Activated T-cell treated with anti-CD3 and anti-CD28 coated beads, Interleukin-2, amount 50 U/mL, for 4 hours (primary cell): Measurements from ENCODE around the gene TMEM120A. TPM values are rescaled to one million over a fixed set of nuclear protein-coding genes. Genes with fewer than 3 reads are reported as not detected.

Experiments
- ATAC-seq, 2 donors: fragments of 200-7000 bp; cut with Tn5 transposase; one replicate each; pipeline ENCODE4 v1.10.0; 2021
- DNase-seq: peaks from one replicate; pipeline ENCODE4 v3.0.0-alpha.2; 2020
- H3K27me3 Mint-ChIP-seq: one replicate; pipeline ENCODE4 v1.8.0; 2021; ENCODE audit warnings: low read depth, mixed read lengths
- H3K36me3 Mint-ChIP-seq: one replicate; pipeline ENCODE4 v1.8.0; 2022; ENCODE audit warnings: mixed read lengths; ENCODE audit not compliant: insufficient read depth
- H3K4me1 Mint-ChIP-seq: one replicate; pipeline ENCODE4 v1.8.0; 2021; ENCODE audit warnings: low read depth, mixed read lengths
- H3K4me3 Mint-ChIP-seq: one replicate; pipeline ENCODE4 v1.8.0; 2021; ENCODE audit warnings: mild to moderate bottlenecking, moderate library complexity, mixed read lengths
- H3K9me3 Mint-ChIP-seq: one replicate; pipeline ENCODE4 v1.8.0; 2021; ENCODE audit warnings: mixed read lengths
- total RNA-seq, 3 donors: library from RNA; stranded (reverse); gene quantifications; one replicate each; pipeline ENCODE4 v1.2.1, GENCODE V29; 2021

Gene TMEM120A
- total RNA-seq, 3 donors from 2014 or later, result 20.4 to 26.6 (median 20.6) TPM

DNA sequence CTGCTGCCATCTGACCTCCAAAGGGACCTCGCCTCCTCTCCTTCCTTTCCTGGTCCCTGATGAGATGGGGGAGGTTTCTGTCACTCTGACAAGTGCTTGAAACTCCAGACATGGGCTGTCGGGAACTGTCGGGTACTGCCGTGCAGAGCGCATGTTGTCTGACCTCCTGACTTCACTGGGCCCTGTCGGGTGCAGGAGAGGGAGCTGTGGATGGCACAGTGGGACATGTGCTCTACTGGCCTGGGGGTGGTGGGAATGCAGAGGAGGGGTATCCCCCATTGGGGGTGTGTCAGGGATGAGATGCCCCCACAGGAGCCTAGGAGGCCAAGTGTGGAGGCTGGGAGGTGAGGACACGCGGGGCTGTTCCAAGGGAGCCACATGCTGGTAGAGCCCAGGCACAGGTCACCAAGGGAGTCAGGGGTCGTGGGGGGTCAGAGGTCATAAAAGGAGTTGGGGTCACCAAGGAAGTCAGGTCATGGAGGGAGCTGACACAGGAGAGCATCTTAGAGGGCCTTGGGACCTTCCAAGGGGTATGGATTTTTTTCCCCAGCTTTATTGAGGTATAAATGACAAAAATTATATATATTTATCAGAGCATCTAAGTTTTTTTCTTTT, 30.9 kb downstream of the TMEM120A start:
- Mint-ChIP-seq H3K27me3 (no peaks in the 10 kb centered on the region), H3K4me3 (no peak overlapping the region), H3K36me3 (peaks cover 24% of the 10 kb centered on the region), H3K9me3 (no peaks in the 10 kb centered on the region), H3K4me1 (no peaks in the 10 kb centered on the region)
- ATAC-seq (no peak), DNase-seq (no peak)

DNA sequence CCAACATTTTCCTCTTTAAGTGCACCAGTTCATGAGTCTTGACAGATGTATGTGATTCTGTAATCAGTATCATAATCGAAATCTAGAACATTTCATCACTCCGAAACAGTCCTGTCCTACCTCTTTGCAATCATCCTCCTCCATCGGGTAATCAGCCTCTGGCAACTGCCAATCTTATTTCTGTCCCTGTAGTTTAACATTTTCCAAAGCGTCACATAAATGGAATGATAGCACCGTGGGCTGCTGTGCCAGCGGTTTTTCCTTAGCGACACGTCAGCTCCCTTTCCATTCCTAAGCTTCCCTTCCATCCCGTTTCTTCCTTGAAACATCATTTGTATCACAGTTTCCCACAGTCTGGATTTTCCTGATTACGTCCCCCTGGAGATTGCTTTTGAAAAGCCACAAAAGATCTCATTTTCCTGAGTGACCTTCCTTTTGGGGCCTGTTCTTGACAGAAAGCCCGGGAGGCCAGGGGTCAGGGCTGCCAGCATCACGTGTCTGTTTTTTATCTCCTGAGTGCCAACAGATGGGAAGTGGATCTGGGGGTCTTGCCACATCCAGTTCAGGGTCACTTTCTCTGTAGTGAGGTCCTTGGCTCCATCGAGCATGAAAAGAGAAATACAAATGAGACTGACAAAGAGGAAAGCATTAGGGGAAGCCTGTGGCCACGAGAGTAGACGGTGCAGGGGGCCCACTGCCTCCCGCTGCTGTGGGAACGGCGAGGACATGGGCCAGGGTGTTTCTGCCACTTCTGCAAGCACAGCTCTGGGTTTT, 31.6 kb downstream of the TMEM120A start:
- H3K9me3 Mint-ChIP-seq, result no peaks in the 10 kb centered on the region
- H3K4me1 Mint-ChIP-seq, result no peaks in the 10 kb centered on the region
- H3K27me3 Mint-ChIP-seq, result no peaks in the 10 kb centered on the region
- no peak for DNase-seq
- H3K4me3 Mint-ChIP-seq, result no peak overlapping the region
- H3K36me3 Mint-ChIP-seq, result peaks cover 24% of the 10 kb centered on the region
- ATAC-seq, result no peak

DNA sequence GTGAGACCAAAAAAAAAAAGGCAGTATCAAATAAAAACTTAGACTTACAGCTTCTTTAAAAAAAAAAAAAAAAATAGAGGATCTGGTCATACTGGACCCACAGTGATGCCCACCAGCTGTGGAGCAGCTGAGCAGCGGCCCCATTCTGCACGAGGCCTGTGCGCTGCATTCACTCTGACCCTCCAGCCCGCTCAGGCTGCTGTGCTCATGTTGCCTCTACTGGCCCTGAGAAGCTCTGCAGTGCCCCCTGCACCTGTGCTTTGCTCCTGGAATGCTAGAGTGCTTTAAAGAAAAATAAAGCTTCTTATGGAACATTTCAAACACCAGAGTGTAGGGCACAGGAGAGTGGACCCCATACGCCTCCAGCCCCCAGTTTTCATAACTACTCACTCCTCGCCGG, 33.2 kb downstream of the TMEM120A start:
- no peaks in the 10 kb centered on the region for H3K4me1 Mint-ChIP-seq
- peaks cover 28% of the 10 kb centered on the region for H3K36me3 Mint-ChIP-seq
- DNase-seq (no peak), ATAC-seq (no peak)
- H3K27me3 Mint-ChIP-seq, result no peaks in the 10 kb centered on the region
- no peaks in the 10 kb centered on the region for H3K9me3 Mint-ChIP-seq
- H3K4me3 Mint-ChIP-seq, result no peak overlapping the region

DNA sequence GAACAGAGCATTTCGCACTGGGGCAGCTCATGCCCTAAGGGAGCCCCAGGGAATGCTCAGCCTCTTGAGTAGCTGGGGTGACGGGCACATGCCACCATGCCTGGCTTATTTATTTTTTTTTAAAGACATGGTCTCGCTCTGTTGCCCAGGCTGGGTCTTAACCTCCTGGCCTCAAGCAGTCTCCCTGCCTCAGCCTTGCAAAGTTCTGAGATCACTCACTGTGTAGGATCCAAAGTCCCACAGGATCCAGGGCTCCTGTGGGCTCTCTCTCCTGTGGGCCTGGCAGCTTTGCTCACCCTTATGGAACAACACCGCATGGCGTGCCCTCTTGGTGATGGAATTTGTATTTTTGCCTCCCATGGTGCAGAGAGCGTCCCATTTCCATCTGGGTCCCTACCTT, 34.0 kb downstream of the TMEM120A start:
- H3K27me3 Mint-ChIP-seq, result no peaks in the 10 kb centered on the region
- H3K36me3 Mint-ChIP-seq, result peaks cover 29% of the 10 kb centered on the region
- no peaks in the 10 kb centered on the region for H3K4me1 Mint-ChIP-seq
- H3K4me3 Mint-ChIP-seq, result no peak overlapping the region
- DNase-seq (no peak), ATAC-seq (no peak)
- H3K9me3 Mint-ChIP-seq, result no peaks in the 10 kb centered on the region

DNA sequence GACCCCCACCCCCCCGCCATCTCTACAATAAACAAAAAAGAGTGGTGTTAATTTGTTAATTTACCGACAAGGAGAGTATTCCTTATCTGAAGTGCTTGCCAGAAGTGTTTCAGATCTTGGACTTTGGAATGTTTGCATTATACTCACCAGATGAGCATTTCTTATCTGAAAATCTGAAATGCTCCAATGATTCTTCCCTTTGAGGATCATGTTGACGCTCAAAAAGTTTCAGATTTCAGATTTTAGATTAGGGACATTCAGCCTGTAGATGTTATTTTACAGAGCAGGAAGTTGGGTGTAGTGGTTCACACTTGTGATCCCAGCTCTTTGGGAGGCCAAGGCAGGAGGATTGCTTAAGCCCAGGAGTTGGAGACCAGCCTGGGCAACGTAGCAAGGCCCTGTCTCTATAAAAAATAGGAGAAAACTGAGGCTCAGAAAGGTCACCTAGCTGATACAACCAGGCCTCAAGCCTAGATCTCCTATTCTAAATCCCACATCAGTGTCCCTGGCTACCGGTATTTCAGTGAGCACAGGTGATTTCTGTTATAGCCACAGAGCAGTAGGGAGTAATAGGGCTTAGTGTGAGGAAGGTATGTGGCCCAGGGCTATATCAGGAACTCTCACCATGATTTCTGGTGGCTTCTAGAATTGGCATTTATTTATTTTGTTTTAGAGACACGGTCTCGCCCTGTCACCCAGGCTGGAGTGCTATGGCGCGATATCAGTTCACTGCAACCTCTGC, 35.4 kb downstream of the TMEM120A start:
- DNase-seq (no peak), ATAC-seq (no peak)
- Mint-ChIP-seq H3K4me1 (no peaks in the 10 kb centered on the region), H3K9me3 (no peaks in the 10 kb centered on the region), H3K4me3 (no peak overlapping the region), H3K36me3 (peaks cover 31% of the 10 kb centered on the region), H3K27me3 (no peaks in the 10 kb centered on the region)

DNA sequence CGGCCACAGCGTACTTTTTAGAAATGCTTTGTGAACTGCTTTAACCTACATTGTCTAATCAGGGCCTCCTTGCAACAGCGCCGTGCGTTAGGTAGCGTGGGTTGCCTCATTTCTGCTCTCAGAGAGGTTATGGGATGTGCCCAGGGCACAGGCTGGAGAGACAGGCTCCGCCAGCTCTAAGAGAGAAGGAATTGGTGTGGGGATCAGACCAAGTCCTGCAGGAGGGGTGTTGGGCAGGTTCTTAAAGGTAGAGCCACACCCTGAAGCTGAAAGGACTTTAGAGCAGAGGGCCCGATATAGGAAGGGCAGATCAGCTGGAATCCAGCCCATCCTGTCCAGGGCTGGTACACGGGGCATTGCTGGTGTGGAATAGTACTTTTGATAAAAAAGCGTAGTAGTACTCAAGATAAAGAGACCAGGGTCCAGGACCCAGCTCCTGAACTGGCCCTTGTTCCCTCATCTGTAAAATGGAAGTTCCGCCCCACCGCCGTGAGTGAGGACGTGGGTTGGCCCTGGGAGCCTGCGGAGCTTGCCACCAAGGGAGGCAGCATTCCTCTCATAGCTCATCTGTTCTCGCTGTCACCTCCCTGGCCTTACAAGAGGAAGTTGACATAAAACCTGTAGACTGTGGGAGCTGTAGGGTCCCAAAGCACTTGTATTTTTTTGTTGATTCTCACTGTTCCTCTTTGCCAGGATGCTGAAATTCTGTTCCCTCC, 37.2 kb downstream of the TMEM120A start:
- Mint-ChIP-seq H3K27me3 (no peaks in the 10 kb centered on the region), H3K36me3 (peaks cover 30% of the 10 kb centered on the region), H3K9me3 (no peaks in the 10 kb centered on the region), H3K4me3 (no peak overlapping the region), H3K4me1 (no peaks in the 10 kb centered on the region)
- ATAC-seq (no peak), DNase-seq (no peak)

DNA sequence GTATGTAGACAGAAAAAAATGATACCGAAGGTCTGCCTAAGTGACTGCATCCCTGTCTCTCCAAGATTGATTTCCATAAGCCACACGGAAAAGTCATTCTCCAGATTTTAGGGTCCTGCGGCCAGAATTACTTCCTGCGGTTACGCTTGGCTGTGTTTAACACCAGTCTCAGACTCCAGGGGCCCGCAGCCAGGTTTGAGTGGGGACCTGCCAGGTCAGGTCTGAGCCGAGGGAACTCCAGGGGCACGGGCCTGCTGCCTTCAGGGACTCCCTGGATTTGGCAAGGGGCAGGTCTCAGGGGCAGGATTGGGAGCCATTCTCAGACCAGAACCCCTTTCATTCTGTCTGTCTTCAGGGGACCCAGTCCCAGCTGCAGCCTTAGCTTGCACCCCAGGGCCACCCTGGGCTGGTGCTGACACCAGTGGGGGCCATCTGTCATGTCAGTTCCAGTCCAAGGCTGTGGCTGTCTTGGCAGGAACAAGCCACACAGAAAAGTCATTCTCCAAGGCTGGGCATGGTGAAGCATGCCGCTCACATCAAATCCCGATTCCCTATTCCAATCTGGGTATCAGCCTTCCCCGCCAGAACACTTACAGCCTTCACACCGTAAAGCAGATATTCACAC, 39.0 kb downstream of the TMEM120A start:
- Mint-ChIP-seq H3K9me3 (no peaks in the 10 kb centered on the region), H3K4me1 (no peaks in the 10 kb centered on the region), H3K4me3 (no peak overlapping the region), H3K36me3 (peaks cover 23% of the 10 kb centered on the region), H3K27me3 (no peaks in the 10 kb centered on the region)
- no peak for ATAC-seq
- no peak for DNase-seq

DNA sequence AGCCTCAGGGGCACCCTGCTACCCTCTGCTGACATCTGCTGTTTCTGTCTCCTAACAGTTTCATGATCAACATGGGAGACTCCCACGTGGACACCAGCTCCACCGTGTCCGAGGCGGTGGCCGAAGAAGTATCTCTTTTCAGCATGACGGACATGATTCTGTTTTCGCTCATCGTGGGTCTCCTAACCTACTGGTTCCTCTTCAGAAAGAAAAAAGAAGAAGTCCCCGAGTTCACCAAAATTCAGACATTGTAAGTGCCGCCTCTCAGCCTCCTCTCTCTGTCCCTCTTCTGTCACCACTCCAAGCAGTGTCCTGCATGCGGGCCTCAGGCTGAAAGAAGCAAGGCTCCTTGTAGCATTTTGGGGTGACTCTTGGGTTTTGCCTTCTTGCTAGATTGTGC, 40.5 kb downstream of the TMEM120A start:
- DNase-seq (no peak), ATAC-seq (no peak)
- H3K9me3 Mint-ChIP-seq, result no peaks in the 10 kb centered on the region
- no peak overlapping the region for H3K4me3 Mint-ChIP-seq
- H3K27me3 Mint-ChIP-seq, result no peaks in the 10 kb centered on the region
- H3K36me3 Mint-ChIP-seq, result peaks cover 19% of the 10 kb centered on the region
- H3K4me1 Mint-ChIP-seq, result no peaks in the 10 kb centered on the region

DNA sequence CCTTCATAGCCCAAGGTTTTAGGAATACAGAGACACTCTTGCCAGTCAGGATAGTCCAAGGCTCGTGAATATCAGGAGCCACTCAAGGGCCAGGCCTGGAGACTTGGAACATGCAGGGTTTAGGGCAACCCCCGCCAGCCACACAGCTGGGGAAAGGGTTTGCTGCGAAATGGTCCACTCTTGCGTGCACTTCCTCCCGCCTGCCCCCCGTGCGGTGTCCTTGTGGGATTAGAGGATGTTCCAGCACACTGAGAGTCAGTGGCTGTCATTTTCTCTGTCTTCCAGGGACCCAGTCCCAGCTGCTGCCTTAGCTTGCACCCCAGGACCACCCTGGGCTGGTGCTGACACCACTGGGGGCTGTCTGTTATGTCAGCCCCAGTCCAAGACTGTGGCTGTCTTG, 41.0 kb downstream of the TMEM120A start:
- H3K4me1 Mint-ChIP-seq, result no peaks in the 10 kb centered on the region

DNA sequence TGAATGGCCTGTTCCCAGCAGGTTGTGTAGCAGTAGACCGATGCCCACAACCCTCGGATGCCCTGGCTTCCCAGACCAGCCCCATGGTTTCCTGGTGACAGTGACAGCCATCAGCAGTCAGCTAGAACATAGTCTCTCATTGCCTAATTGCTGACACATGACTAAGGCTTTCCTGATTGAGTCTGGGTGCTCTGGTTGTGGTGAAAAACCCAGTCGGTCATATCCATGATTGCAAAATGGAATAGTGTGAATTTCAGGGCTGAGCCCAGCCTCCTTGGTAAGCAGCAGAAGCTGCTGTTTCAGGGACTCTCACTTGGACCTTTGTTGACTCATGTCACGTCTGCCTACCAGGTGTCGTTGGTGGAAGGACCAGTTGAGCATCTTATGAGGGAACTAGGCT, 42.9 kb downstream of the TMEM120A start:
- H3K36me3 Mint-ChIP-seq, result peaks cover 11% of the 10 kb centered on the region
- ATAC-seq (no peak), DNase-seq (no peak)
- H3K27me3 Mint-ChIP-seq, result no peaks in the 10 kb centered on the region
- no peaks in the 10 kb centered on the region for H3K4me1 Mint-ChIP-seq
- no peak overlapping the region for H3K4me3 Mint-ChIP-seq
- no peaks in the 10 kb centered on the region for H3K9me3 Mint-ChIP-seq

More for the DNA sequence above, 41.0 kb downstream of the TMEM120A start:
- Mint-ChIP-seq H3K9me3 (no peaks in the 10 kb centered on the region), H3K27me3 (no peaks in the 10 kb centered on the region), H3K4me3 (no peak overlapping the region), H3K36me3 (peaks cover 14% of the 10 kb centered on the region)
- no peak for ATAC-seq
- DNase-seq, result no peak

DNA sequence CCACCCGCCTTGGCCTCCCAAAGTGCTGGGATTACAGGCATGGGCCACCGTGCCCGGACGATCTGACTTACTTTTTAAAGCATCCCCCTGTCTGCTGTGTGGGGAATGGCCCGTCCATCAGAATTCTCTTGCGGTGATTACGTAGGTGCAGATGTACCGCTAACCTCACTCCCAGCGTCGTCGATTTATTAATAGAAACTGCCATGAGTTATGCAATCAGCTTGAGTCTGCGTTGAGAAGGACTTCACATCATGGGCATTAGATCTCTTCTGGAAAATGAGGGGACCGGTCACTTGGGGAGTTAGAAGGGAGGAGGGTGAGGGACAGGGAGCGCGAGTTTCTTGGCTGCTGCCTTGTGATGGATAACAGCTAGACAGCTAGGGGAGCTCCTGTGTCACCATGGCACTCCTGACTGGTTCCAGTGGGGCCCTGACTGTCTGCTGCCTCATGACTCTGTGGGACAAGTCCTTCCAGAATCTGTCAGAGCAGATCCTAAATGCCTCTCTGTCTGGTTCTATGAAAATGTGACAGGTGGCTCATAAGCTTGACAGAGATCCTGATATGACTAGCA, 44.2 kb downstream of the TMEM120A start:
- no peak for DNase-seq
- no peak overlapping the region for H3K4me3 Mint-ChIP-seq

DNA sequence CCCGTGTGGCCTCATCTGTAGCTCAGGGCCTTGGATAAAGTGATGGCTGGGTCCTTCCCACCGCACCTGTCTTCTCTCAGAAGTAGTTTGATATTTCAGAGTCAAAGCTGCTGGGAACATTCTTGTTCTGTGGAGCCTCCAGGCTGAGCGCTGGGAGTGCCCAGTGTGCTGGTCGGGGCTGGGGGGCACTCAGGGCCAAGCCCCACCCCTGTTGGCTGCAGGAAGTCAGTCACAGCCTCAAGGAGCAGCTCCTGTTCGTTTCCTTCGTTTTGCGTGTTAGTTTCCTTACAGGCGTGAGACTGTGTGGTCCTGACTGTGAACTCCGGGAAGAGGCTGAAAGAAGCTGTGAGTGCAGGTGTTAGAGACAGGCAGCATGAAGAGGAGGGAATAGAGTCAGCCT, 46.2 kb downstream of the TMEM120A start:
- ATAC-seq (no peak), DNase-seq (no peak)
- peaks cover 12% of the 10 kb centered on the region for H3K36me3 Mint-ChIP-seq
- H3K27me3 Mint-ChIP-seq, result no peaks in the 10 kb centered on the region
- H3K4me3 Mint-ChIP-seq, result no peak overlapping the region
- H3K9me3 Mint-ChIP-seq, result no peaks in the 10 kb centered on the region
- peaks cover 2% of the 10 kb centered on the region for H3K4me1 Mint-ChIP-seq

More for the DNA sequence above, 44.2 kb downstream of the TMEM120A start:
- H3K27me3 Mint-ChIP-seq, result no peaks in the 10 kb centered on the region
- no peaks in the 10 kb centered on the region for H3K9me3 Mint-ChIP-seq
- no peak for ATAC-seq
- no peaks in the 10 kb centered on the region for H3K4me1 Mint-ChIP-seq
- H3K36me3 Mint-ChIP-seq, result peaks cover 10% of the 10 kb centered on the region

DNA sequence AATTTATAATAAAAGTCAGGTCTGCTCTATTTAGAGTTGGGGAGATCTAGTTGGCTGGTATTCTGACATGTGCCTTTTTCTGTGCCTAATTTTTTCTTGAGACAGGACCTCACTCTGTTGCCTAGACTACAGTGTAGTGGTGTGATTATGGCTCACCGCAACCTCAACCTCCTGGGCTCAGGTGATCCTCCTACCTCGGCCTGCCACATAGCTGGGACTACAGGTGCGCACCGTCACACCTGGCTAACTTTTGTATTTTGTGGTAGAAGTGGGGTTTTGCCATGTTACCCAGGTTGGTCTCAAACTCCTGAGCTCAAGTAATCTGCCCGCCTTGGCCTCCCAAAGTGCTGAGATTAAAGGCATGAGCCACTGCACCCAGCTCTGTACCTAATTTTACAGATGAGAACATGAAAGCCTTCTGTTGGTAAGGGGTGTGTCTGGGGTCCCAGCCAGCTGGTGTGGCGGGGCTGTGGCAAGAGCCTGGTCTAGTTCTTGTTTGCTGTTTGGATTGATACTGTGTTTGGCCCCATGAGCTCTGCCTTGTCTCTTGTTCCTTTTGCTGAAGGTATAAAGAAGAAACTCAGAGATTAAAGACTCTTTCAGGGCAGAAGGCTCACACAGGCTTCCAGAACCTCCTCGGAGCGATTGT, 48.1 kb downstream of the TMEM120A start:
- Mint-ChIP-seq H3K4me1 (peaks cover 2% of the 10 kb centered on the region), H3K36me3 (peaks cover 12% of the 10 kb centered on the region), H3K27me3 (no peaks in the 10 kb centered on the region), H3K4me3 (no peak overlapping the region), H3K9me3 (no peaks in the 10 kb centered on the region)
- ATAC-seq (no peak), DNase-seq (no peak)
